ENCODE results near the gene ZBTB3.
A peak's percentile ranks its signal among the peaks of the same experiment; 100 is the strongest.
"Not testable (repeated sequence)": the region's sequence is repeated elsewhere in the genome, so short reads cannot be mapped to it uniquely, and the experiment has no call there.

Gene ZBTB3

DNA sequence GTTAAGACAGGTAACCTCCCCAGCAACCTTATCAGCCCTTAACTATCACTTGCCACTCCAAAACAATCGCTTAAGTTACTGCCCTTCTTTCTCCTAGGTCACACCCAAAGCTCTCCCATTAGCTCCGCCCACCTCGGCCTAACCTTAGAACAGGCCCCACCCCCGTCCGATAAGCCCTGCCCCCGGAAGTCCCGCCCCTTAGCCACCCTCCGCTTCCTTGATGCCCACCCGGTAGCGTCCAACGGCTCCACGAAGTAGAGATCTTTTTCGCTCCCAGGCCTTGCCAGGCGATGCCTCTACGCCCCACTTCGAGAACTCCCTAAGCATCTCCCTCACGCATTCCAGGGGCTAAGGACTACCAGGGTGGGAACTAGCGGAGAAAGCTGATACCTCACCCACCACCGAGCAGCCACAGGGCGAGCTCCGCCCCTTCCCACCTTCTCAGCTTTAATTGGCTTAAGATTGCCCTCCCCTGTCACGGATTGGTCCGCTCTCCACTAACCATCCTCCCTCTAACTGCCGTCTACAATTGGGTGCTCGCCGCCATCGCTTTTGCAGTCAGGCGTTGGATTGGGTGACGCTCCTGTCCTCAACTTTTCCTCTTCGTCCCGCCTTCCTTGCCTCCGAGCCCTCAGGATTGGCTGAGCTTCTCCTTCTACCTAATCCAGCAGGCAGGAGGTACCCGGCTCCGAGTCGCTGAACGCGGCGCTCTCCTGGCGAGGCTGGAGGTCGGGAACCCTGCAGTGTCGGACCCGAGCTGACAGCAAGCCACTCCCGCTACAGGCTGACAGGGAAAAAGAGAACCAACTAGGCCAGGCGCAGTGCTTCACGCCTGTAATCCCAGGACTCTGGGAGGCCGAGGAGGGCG, at the start of gene ZBTB3:
TSS of gene ZBTB3 (minus strand) at position 425 of the 868 bp plus-strand sequence. CDS start 496 bp downstream, outside the sequence.
- peak; percentile 96 to 97 for DNase-seq (ENCODE audit: low read depth in 2 of 2)

DNA sequence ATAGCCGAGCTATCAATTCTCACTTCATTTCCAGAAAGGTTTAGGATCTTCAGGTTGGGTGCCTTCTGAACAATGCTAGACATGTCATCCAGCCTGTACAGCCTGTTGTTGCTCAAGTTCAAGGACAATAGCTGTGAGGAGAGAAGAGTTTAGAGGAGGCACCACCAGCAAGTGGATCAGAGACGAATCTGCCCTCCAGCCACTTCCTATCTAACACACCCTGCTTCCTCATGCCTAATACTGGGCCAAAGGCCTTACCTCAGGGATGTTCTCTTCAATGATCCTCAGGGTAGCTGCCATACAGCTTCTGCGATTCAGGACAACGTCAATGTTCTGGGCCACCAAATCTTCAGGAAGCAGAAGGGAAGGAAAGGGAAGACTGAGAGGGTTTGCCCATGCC, 47.1 kb upstream of the ZBTB3 start:
- no peak for DNase-seq (ENCODE audit: low read depth in 2 of 2)

DNA sequence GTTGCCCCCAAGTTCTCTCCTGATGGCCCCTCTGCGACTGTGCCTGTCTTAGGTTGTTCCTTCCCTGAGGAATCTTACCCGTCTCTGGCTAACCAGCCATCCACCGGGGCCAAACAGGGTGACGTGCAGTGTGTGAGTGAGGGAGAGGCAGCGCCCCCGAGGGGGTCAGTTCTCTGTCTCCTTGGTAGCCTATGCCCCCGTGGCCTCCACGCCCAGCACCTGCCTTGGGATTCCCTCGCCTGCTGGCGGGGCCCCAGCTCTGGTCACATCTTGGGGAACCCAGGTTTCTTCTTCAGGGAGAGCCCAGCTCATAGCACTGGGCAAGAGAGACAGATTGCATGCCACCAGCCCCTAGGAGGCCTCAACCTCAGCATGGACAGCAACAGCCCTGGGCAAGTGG, 45.5 kb upstream of the ZBTB3 start:
- no peak for DNase-seq (ENCODE audit: low read depth in 2 of 2)

DNA sequence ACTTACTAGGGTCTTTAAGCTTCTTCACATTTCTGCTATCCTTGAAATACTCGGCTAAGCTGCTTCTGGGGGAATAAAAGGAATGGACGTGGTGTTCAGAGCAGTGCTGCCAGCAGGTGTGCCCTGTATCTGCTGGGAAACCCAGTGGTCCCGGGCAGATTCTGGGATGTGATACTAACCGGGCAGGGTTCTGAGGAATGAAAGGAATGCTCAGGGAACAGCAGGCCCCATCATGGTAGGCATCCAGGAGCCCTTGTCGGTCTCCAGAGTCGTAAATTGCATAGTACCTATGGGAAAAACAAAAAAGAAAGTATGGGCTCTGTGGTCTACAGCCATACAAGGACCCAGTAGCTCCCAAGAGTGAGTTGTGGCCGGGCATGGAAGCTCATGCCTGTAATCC, 42.3 kb upstream of the ZBTB3 start:
- no peak for DNase-seq (ENCODE audit: low read depth in 2 of 2)

DNA sequence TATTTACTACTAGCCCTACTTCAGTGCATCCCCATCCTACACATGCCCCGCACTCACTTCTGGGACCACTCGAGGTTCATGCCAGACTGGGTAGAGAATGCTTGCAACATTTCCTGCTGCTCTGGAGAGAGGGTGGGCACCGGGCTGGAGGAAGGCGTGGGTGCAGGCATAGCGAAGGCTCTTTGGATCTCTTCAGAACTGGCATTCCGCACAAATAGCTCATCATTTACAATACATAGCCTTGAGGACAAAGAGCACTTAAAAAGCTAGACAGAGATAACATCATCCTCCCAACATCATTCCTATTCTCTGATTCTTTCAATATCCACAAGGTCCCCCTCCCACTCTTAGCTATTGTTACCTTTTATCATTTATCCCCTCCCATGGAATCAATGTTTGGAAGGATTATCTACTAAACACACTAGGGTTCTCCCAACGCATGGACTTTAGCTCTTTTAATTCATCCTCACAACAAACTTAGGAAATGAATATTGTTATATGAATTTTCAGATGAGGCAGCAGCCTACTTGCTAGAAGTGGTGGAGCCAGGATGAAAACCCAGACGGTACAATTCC, 40.3 kb upstream of the ZBTB3 start:
- no peak for DNase-seq (ENCODE audit: low read depth in 2 of 2)

DNA sequence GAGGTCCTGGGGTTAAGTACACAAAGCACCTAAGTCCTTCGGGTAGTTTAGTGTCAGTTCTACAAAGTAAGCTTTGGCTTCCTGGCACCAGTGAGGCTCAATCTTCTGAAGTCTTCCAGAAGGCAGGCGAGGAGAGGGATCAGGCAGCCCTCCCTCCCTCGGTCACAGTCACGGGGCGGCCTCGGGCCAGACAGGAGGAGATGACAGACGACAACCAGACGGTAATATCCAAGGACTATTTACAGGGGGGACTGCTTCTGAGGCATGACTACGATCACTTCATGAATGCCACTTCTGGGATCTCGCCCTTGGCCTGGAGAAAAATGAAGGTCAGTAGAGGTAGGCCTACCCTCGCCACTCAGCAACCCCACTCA, 38.2 kb upstream of the ZBTB3 start:
- DNase-seq (ENCODE audit: low read depth in 2 of 2): no peak

DNA sequence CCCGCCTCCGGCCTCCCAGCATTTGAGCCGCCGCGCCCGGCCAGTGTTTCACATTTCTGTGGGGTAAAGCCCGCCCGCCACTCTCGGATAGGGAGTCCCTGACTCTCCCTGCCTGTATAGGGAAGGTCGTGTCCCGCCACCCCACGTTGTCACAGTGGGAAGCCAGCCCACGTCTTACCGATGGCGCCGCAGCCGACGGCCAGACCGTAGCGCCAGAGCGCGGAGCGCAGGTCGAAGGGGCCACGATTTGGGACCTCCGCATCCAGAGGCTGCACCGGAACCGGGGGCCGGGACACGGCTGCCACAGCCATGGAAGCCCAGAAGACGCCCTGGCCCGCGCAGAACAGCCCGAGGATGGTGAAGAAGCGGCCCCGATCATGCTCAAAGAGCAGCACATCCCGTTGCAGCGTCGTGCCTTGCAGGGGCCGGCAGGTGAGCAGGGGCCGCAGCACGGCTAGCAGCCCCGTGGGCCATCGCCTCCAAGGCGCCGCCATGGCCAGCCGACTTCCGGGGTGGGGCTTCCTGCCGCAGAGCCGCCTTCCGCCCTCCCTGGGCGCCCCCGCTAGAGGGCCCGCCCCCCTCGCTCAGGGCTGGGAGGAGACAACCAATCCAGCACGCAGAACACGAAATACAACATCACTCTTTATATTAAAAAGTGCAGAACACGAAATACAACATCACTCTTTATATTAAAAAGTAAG, 37.7 kb upstream of the ZBTB3 start, which contains the start of gene TMEM223:
TSS of gene TMEM223 (minus strand) at position 506 of the 701 bp plus-strand sequence. CDS start at position 494, 12 bp downstream.
- no peak for DNase-seq (ENCODE audit: low read depth in 2 of 2)

DNA sequence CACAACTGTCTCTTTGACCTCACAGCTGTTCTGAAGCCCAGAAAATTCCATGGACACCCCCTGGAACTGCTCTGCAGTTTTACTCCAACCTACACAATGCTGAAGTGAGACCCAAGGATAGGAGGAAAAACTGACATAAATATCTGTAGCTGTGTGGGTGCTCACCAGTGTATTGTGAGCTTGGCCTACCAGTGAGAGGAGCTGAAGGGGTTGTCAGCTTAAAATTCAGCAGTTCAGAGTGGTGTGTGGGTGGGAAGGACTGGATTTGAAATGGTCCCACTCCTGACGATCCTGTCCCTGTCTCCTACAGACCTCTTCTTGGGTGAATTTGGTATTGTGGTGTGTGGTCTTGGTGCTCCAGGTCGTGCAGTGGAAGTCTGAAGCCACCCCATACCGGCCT, 35.6 kb upstream of the ZBTB3 start:
- no peak for DNase-seq (ENCODE audit: low read depth in 2 of 2)

DNA sequence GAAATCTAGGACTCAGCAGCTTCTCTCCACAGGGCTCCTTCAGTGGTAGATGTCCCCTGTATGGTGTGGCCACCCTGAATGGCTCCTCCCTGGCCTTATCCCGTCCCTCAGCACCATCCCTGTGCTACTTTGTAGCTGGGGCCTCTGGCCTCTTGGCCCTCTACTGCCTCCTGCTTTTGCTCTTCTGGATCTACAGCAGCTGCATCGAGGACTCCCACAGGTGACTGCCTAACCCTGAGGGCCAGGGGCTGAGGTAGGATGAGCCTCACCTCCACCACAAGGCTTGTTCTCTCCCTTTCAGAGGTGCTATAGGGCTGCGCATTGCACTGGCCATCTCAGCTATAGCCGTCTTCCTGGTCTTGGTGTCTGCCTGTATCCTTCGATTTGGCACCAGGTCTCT, 35.0 kb upstream of the ZBTB3 start:
- DNase-seq (ENCODE audit: low read depth in 2 of 2): no peak

DNA sequence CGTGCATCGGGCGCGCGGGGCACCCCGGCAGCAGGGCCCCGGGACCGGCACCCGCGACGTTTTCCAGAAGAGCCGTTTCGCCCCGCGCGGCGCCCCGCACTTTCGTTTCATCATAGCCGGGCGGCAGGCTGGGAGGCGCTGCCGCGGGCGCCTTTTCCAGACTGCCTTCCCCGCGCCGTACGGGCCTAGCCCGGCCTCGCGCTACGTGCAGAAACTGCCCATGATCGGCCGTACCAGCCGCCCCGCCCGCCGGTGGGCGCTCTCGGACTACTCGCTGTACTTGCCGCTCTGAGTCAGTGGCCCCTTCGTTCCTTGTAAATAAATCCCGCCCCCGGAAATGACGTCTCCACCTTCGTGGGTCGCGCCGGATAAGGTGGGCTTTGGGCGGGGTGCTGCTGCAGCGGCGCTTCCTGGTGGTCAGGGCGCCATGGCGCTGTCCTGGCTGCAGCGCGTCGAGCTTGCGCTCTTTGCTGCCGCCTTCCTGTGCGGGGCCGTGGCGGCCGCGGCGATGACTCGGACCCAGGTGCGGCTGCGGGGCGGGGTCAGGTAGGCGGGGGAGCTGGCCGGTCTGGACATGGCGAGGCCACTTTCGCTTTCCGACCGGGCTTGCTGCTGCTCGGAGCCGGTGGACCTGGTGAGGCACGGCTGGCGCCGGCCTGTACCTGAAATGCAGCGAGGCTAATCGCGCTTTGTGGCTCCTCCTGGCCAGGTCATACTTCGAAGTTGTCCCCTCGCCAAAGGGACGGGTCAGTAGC, 33.2 kb upstream of the ZBTB3 start, which contains the start of gene TMEM179B:
TSS of gene TMEM179B (plus strand) at position 398 of the 755 bp plus-strand sequence. CDS start at position 428, 30 bp downstream.
- peak; percentile 89 to 92 for DNase-seq (ENCODE audit: low read depth in 2 of 2)

DNA sequence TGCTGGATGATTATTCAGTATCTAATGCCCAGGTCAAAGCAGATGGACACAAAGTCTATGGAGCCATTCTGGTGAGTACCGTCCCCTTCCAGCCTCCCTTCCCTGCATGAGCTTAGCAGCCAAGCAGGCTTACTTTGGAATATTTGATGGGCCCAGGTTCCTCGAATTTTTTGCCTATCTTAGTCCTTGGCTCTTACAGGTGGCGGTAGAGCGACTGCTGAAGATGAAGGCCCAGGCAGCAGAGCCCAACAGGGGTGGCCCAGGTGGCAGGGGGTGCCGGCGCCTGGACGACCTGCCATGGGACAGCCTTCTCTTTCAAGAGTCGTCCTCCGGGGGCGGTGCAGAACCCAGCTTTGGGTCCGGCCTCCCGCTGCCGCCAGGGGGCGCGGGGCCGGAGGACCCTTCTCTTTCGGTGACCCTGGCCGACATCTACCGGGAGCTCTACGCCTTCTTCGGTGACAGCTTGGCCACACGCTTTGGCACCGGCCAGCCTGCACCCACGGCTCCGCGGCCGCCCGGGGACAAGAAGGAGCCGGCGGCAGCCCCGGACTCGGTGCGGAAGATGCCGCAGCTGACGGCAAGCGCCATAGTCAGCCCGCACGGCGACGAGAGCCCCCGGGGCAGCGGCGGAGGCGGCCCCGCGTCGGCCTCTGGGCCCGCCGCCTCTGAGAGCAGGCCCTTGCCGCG, 32.5 kb upstream of the ZBTB3 start:
- DNase-seq (ENCODE audit: low read depth in 2 of 2): peak in 1 of 2 experiments; percentile 52

DNA sequence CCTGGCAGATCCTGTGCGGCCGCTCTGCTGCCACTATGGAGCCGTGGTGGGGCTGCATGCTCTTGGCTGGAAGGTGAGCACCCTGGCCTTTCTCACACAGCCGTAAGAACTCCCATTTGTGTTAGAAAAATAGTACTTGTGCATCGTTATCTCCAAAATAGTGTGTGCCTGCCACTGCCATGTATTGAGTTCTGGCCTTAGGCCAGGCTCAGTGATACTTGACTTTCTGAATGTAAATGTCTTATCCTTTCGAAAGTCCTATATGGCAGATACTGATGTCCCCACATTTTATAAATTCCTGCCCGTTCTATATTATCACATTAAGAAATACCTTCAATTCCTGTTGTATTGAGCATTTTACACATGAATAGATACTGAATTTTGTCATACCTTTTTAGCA, 28.8 kb upstream of the ZBTB3 start:
- DNase-seq (ENCODE audit: low read depth in 2 of 2): no peak

DNA sequence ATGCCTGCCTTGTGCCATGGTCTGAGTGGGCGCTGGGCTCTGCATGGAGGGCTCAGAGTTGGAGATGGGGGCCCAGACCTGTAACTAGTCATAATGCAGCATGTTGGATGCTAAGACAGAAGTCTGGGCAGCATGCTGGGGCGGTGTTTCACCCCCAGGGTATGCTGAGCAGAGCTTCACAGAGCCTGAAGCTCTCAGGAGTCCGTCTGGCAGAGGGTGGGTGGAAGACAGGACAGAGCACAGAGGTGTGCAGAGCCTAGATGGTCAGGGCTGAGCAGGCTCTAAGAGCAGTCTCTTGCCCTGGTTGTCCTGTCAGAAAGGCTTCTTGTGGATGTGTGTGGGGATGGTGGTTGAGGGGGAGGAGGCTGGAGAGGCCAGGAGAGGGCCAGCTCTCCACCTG, 24.5 kb upstream of the ZBTB3 start:
- no peak for DNase-seq (ENCODE audit: low read depth in 2 of 2)

DNA sequence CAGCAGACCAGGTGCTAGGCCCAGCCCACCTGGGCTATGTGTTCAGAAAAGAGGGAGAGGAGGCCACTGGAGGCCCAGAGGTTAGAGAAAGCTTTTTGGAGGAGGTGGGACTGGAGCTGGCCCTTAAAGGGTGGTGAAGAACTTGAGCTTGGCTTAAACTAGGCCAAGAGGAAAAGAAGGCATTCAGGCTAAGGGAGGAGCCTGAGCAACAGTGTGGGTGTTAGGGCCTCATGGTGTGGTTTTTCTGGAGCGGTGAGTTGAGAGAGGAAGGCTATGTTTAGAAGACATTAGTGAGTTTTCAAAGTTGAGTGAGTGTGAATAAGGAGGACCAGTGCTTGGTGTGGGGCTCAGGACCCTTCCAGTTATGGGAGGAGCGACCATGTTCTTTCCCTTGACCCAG, 23.4 kb upstream of the ZBTB3 start:
- no peak for DNase-seq (ENCODE audit: low read depth in 2 of 2)

DNA sequence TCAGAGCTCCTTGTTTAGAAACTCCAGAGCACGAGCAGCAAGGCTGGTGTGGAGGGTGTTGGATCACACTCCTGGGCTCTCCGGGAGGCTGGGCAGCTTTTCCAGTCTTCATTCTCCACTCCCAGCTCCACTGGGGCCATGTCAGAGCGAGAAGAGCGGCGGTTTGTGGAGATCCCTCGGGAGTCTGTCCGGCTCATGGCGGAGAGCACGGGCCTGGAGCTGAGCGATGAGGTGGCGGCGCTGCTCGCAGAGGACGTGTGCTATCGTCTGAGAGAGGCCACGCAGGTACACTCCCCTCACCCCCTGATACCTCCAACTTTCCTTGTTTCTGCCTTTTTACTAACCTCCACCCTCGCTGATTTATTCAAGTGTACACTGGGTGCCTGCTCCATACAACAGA, 21.7 kb upstream of the ZBTB3 start:
- DNase-seq (ENCODE audit: low read depth in 2 of 2): no peak

DNA sequence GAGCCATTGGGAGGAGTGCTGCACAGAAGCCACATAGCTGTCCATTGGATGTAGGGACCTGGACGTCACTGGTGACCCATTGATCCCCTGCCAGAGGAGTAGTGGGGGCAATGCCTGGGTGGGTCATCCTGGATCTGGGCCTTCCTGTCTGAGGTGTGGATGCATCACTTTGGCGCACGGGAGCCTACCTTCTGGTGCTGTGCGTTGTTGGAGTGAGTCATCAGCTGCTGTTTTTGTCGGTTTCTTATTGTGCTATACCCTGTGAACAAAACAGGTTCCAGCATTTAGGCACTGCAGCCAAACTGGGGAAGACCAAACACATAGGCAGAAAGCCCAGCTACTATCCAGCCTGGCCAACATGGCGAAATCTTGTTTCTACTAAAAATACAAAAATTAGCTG, 20.4 kb upstream of the ZBTB3 start:
- DNase-seq (ENCODE audit: low read depth in 2 of 2): no peak

DNA sequence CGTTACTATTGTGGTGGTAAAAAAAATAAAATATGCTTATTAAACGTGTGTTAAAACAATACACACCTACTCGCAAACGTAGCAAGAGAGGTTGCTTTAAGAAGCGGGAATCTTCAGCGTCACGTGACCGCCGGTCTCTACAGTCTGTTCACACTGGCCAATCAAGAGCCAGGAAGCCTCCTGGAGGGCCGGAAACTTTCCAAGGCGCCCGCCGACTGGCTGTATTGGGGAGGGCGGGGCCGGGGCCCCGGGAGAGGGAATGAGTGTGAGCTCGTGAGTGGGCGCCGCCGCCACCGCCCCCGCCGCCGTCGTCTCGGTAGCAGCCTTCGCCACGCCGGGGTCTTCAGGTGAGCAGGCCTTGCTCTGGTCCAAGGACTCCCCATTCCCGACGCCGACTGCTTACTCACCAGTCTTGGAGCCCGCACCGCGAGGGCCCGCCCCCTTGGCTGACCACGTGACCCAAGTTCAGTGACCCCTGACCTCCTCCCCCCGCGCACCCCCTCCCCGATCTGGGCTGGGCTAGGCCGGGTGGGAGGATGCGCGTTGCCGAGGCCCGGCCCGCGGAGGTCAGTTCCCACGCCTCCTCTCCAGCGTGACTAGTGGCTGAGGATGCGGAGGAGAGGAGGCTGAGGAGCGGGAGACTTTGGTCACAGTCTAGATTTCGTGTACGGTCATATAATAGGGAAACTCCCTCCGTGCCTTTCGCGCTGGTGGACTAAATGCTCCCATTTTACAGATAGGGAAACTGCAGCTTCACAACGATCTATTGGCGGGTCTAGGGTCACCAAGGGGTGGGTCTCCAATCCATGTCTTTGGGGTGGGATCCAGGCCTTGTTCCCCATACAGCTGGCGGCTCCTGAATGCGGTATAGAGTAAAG, 17.4 kb upstream of the ZBTB3 start, which contains the start of gene TAF6L:
TSS of gene TAF6L (plus strand) at position 253 of the 878 bp plus-strand sequence. CDS start 4,388 bp downstream, outside the sequence.
- peak; percentile 89 to 90 for DNase-seq (ENCODE audit: low read depth in 2 of 2)

DNA sequence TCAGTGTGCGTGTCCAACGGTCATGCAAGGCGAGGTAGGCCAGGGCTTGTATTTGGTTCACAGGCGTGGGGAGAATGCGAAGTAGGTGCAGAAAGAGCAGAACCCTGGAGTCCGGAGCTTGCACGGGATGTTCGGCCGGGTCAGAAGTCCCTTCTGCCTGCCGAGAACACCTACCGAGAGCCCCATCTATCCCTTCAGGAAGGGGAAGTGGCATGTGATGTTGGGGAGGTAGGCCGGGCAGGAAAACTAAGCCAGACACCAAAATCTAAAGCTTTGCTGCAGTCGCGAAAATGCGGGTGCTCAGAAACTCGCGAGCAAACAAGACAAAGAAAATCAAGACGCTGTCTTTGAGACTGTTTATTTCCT, 16.8 kb upstream of the ZBTB3 start:
- no peak for DNase-seq (ENCODE audit: low read depth in 2 of 2)

DNA sequence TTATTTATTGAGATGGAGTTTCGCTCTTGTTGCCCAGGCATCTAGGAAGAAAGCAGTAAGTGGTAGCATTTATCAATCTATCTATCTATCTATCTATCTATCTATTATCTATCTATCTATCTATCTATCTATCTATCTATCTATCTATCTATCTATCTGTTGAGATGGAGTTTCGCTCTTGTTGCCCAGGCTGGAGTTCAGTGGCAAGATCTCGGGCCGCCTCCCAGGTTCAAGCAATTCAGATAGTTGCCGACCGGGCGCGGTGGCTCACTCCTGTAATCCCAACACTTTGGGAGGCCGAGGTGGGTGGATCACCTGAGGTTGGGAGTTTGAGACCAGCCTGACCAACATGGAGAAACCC, 6.9 kb upstream of the ZBTB3 start:
- not testable (repeated sequence) for DNase-seq (ENCODE audit: low read depth in 2 of 2)
